Measurements from ENCODE around the gene DCC.

Gene DCC

DNA sequence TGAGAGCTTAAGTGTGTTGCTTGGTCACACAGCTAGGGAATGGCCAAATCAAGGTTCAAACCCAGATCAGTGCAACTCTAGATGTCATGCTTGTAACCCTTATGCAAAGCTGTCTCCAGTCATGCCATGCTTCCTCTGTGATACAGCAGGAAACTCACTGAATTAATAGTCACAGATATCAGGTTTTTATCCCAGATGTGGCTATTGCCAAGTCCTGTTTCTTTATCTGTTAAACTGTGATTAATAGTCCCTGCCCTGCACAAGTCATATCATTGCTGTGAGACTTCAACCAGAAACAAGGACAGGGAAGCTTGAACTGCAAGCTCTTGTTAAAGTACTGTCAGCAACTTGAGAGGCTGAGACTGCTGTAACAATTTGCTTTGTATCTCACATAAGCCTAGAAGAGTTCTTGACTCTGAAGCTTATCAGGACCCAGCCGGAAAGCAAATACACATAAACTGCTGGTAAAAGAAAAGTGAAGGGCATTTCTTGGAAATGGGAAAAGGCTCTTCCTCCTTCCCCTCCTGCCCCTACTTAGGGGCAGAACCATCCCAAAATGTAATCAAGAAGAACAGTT is 609.0 kb downstream of the DCC start:
- no peaks in the 10 kb centered on the region for H3K27me3 Mint-ChIP-seq (ENCODE audit: low read depth)
- no peak overlapping the region for H3K4me3 Mint-ChIP-seq
- H3K36me3 Mint-ChIP-seq (ENCODE audit: low read depth), result no peaks in the 10 kb centered on the region
- no peaks in the 10 kb centered on the region for H3K4me1 Mint-ChIP-seq (ENCODE audit: low read depth)
- H3K27ac Mint-ChIP-seq, result no peak overlapping the region
- peaks cover 4% of the 10 kb centered on the region for H3K9me3 Mint-ChIP-seq

DNA sequence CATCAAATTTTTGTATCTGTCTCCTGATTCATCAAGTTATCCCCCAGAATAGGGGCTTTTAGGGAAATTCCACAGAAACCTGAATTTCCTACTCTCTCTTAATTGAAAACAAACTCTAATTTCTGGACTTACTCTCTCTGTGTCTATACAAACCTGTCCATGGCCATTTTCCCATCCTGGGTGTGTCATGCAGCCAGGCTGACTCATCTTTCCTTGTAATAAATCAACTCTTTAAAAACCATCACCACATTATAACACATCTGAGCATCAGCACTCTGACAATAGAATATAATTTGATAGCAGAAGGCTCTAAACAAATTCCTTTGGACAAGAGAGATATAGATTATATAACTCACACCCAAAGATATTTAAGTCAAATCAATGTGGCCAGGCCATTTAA is 610.2 kb downstream of the DCC start:
- Mint-ChIP-seq H3K27ac (no peak overlapping the region), H3K9me3 (peaks cover 4% of the 10 kb centered on the region), H3K27me3 (ENCODE audit: low read depth) (no peaks in the 10 kb centered on the region), H3K36me3 (ENCODE audit: low read depth) (no peaks in the 10 kb centered on the region), H3K4me3 (no peak overlapping the region), H3K4me1 (ENCODE audit: low read depth) (no peaks in the 10 kb centered on the region)

DNA sequence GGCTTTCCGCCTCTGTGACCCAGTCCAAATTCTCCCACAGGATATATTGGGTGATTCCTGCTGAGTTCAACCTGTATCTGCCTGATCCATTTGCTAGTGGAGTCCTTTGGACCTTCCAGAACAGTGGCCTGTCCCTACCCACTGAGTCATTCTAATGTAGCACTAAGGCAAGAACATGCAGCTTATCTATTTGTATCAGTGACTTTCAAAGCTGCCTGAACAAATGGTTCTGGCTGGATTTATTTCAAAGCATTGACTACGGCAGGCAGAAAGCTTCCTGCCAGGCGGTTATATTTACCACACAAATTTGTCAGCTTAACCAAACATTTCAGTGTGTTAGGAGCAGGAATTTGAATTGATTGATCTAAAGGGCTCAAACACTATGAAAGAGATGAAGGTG is 613.4 kb downstream of the DCC start:
- Mint-ChIP-seq H3K36me3 (ENCODE audit: low read depth) (no peaks in the 10 kb centered on the region), H3K27ac (no peak overlapping the region), H3K9me3 (peaks cover 4% of the 10 kb centered on the region), H3K4me3 (no peak overlapping the region), H3K4me1 (ENCODE audit: low read depth) (no peaks in the 10 kb centered on the region), H3K27me3 (ENCODE audit: low read depth) (no peaks in the 10 kb centered on the region)

DNA sequence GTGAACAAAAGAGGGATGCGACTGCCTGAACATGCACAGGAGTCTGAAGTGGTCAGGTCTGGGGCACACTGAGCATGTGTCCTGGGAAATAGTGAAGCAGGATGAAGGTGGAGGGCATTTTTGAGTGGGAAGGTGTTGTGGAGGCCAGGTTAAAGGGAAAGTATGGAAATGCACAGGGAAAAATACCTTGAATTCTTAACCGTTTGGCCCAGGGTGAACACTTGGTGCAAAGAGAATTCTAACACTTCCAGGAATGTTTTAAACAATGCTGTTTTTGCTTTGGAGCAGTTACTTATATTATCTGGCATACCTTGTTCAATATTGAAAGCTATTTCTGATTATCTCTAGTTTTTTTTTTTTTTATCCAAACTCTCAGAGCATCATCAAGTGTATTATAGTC is 623.5 kb downstream of the DCC start:
- H3K9me3 Mint-ChIP-seq, result peaks cover 4% of the 10 kb centered on the region
- no peak overlapping the region for H3K27ac Mint-ChIP-seq
- H3K4me3 Mint-ChIP-seq, result no peak overlapping the region

DNA sequence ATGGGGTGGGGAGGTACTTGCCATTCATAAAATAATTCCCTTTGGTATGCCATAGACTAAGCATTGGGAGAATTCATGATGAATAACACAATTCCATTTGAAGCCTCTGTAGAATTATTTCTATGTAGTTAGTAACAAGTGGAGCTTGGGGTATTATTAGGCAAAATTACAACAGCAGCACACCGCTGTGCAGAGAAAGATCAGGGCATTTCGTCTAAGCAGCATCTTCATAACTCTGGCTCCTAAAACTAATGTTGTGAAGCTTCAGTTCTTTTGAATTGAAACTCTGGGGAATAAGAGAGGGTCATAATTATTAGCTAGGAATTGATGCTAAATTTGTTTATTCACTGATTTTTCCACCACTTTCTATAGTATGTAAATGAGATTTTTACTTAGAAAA is 630.7 kb downstream of the DCC start:
- Mint-ChIP-seq H3K36me3 (ENCODE audit: low read depth) (no peaks in the 10 kb centered on the region), H3K4me1 (ENCODE audit: low read depth) (no peaks in the 10 kb centered on the region), H3K9me3 (peaks cover 3% of the 10 kb centered on the region), H3K27ac (no peak overlapping the region), H3K27me3 (ENCODE audit: low read depth) (no peaks in the 10 kb centered on the region), H3K4me3 (no peak overlapping the region)

More for the DNA sequence above, 623.5 kb downstream of the DCC start:
- H3K27me3 Mint-ChIP-seq (ENCODE audit: low read depth), result no peaks in the 10 kb centered on the region
- no peaks in the 10 kb centered on the region for H3K36me3 Mint-ChIP-seq (ENCODE audit: low read depth)
- no peaks in the 10 kb centered on the region for H3K4me1 Mint-ChIP-seq (ENCODE audit: low read depth)

DNA sequence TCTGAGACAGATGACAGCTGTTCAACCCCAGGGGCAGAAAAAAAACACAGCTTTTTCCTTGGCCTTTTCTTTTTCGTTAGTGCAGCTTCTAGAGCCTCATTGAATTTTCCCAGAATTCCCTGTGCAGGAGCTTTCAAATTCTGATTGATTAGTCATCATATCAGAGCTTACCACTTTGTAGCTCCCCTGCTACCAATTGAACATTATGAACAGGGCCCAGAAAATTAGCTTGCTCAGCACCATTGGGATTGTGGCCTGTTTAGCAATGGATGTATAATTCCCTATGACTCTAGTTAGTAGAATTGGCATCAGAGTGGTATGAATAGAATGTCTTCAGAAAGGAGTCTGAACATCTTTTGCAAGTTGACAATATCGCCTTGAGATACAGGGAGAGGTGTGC is 631.1 kb downstream of the DCC start:
- Mint-ChIP-seq H3K27ac (no peak overlapping the region), H3K4me3 (no peak overlapping the region), H3K36me3 (ENCODE audit: low read depth) (no peaks in the 10 kb centered on the region), H3K9me3 (peaks cover 3% of the 10 kb centered on the region), H3K27me3 (ENCODE audit: low read depth) (no peaks in the 10 kb centered on the region), H3K4me1 (ENCODE audit: low read depth) (no peaks in the 10 kb centered on the region)

DNA sequence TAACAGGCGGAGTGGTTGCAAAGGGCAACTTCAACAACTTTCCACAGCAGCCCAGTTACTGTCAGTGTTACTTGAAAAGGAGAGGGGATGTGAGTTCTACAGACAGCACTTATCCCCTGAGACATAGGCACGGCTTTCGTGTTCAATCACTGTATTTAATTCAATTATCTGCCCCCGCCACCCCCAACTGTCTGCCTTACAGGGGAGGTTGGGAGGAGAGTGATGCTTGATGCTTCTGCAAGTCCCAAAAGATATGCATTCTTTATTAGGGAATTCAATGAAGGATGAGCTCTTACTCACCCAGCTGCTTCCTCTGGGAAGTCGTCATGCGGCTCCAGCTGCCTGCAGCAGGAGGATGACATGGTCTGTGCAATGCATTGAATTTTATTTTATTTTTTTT is 639.9 kb downstream of the DCC start:
- no peak overlapping the region for H3K4me3 Mint-ChIP-seq
- H3K36me3 Mint-ChIP-seq (ENCODE audit: low read depth), result no peaks in the 10 kb centered on the region
- no peaks in the 10 kb centered on the region for H3K27me3 Mint-ChIP-seq (ENCODE audit: low read depth)
- no peak overlapping the region for H3K27ac Mint-ChIP-seq
- H3K4me1 Mint-ChIP-seq (ENCODE audit: low read depth), result no peaks in the 10 kb centered on the region
- H3K9me3 Mint-ChIP-seq, result peaks cover 2% of the 10 kb centered on the region

DNA sequence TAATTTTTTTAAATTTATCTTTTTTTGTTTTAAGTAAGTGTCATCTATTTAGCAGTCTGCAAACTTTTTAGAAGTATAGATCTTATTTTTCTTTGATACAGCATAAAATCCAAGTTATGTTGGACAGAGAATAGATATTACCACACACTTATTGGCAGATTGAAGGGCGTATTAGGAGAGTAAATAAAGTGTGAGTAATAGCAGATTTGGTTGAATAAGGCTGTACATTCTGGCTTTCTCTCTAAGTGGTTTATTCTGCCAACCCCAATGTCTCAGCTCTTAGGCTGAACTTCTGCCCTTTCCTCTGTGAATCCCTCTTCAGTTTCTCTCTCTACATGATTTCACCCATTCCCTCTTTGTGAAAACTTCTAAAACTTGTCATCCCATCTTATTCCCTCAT is 651.2 kb downstream of the DCC start:
- Mint-ChIP-seq H3K9me3 (no peaks in the 10 kb centered on the region), H3K27ac (no peak overlapping the region), H3K4me3 (no peak overlapping the region), H3K4me1 (ENCODE audit: low read depth) (no peaks in the 10 kb centered on the region), H3K27me3 (ENCODE audit: low read depth) (no peaks in the 10 kb centered on the region), H3K36me3 (ENCODE audit: low read depth) (no peaks in the 10 kb centered on the region)

DNA sequence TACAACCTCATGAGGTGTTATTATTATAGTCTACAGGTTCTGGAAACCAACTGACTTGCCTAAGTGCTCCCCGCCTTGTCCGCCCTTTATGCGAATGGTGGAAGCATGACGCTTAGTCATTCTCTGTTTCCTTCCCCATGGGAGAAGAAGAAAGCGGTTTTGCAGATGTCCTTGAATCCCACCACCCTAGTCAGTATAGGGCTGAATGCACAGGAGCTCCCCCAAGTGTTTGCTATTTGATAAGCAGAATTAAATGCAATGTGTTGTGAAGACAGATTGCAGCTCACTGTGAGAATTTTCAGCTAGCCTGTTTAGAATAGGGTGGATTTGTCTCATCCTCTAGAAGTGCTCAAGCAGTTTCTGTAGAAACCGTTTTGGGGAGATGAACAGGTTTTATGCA is 652.0 kb downstream of the DCC start:
- Mint-ChIP-seq H3K4me3 (no peak overlapping the region), H3K9me3 (no peaks in the 10 kb centered on the region), H3K27ac (no peak overlapping the region), H3K36me3 (ENCODE audit: low read depth) (no peaks in the 10 kb centered on the region), H3K4me1 (ENCODE audit: low read depth) (no peaks in the 10 kb centered on the region), H3K27me3 (ENCODE audit: low read depth) (no peaks in the 10 kb centered on the region)

DNA sequence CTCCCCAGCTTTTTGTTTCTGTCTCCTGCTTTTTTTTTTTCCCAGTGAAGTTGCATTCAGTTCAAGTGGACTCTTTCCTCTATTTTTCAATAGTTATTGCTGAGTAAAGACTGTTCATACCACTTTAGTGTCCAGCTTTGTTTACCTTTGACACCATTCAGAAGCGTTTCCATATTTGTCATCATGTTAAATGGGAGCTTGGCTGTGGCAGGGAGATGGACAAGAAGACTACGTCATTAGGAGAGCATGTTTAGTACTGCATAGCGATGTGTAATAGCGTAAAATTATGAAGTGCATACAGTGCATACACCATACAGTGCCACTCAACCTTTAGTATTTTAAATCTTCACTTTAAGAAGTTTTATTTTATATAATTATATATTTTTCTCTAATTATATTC is 655.9 kb downstream of the DCC start:
- Mint-ChIP-seq H3K27me3 (ENCODE audit: low read depth) (no peaks in the 10 kb centered on the region), H3K9me3 (no peaks in the 10 kb centered on the region), H3K4me3 (no peak overlapping the region), H3K36me3 (ENCODE audit: low read depth) (no peaks in the 10 kb centered on the region), H3K27ac (no peak overlapping the region), H3K4me1 (ENCODE audit: low read depth) (no peaks in the 10 kb centered on the region)

DNA sequence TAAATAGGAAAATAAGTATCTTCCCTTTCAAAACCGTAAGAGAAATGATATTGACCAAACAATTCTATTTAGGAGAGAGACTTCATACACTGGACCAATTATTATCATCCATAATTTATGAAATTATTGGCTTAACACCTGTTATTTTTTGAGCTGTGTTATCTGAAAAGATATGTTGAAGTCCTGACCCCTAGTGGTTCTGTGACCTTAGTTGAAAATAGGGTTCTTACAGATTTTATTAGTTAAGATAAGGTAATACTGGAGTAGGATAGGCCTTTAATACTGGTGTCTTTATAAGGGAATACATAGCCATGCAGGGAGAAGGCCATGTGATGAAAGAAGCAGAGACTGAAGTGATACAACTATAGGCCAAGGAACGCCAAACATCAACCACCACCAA is 659.6 kb downstream of the DCC start:
- Mint-ChIP-seq H3K4me1 (ENCODE audit: low read depth) (no peaks in the 10 kb centered on the region), H3K27ac (no peak overlapping the region), H3K27me3 (ENCODE audit: low read depth) (no peaks in the 10 kb centered on the region), H3K4me3 (no peak overlapping the region), H3K9me3 (peaks cover 2% of the 10 kb centered on the region), H3K36me3 (ENCODE audit: low read depth) (no peaks in the 10 kb centered on the region)

DNA sequence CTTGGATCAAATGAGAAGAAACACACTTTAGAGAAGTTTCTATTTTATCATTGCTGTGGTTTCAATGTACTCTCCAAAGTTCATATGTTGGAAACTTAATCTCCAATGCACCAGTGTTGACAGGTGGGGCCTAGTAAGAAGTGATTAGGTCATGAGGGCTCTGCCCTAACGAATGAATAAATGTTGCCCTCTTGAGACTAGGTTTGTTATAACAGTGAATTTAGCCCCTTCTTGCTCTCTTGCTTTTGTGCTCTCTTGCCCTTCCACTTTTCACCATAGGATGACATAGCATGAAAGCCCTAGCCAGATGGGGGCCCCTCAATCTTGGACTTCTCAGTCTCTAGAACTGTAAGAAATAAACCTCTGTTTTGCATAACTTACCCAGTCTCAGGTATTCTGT is 664.8 kb downstream of the DCC start:
- Mint-ChIP-seq H3K4me1 (ENCODE audit: low read depth) (no peaks in the 10 kb centered on the region), H3K4me3 (no peak overlapping the region), H3K36me3 (ENCODE audit: low read depth) (no peaks in the 10 kb centered on the region), H3K27me3 (ENCODE audit: low read depth) (no peaks in the 10 kb centered on the region), H3K9me3 (peaks cover 2% of the 10 kb centered on the region), H3K27ac (no peak overlapping the region)

DNA sequence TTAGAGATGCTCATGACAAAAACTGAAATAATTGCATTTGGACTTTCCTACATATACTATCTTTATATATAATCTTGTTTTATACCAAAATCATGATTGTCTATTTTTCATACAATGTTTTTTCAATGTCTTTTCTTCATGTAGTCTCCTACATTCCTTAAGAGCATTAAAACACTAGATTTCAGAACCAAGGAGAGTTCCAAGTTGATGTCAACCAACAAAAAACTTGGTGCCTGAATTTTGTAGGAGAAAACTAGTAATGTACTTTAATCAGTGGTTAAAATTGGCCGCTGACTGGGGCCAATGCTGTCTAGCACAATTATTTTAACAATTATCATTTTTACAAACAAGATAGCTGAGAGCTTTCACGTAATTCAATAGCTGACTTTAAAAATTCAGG is 678.8 kb downstream of the DCC start:
- Mint-ChIP-seq H3K9me3 (peaks cover 12% of the 10 kb centered on the region), H3K27me3 (ENCODE audit: low read depth) (no peaks in the 10 kb centered on the region), H3K27ac (no peak overlapping the region), H3K4me3 (no peak overlapping the region), H3K4me1 (ENCODE audit: low read depth) (no peaks in the 10 kb centered on the region), H3K36me3 (ENCODE audit: low read depth) (no peaks in the 10 kb centered on the region)

DNA sequence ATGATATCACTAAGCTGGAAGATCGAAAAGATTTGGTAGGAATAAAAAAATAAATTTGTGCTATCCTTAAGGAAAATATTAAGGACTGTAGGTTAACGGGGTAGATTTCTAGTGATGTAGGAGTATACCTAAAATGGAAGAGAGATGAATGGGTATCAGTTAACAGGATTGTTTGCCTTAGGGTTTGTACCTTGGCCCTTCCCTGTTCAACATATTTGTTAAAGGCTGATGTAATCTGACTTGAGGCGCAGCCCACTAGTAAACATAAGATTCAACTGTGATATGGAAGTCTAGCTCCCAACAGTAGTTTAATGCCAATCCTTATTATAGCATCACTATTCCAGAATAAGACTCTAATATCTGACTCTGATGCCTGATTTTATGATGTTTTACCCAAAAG is 685.2 kb downstream of the DCC start:
- Mint-ChIP-seq H3K4me1 (ENCODE audit: low read depth) (no peaks in the 10 kb centered on the region), H3K36me3 (ENCODE audit: low read depth) (no peaks in the 10 kb centered on the region), H3K4me3 (no peak overlapping the region), H3K27ac (no peak overlapping the region), H3K9me3 (peaks cover 10% of the 10 kb centered on the region), H3K27me3 (ENCODE audit: low read depth) (no peaks in the 10 kb centered on the region)

DNA sequence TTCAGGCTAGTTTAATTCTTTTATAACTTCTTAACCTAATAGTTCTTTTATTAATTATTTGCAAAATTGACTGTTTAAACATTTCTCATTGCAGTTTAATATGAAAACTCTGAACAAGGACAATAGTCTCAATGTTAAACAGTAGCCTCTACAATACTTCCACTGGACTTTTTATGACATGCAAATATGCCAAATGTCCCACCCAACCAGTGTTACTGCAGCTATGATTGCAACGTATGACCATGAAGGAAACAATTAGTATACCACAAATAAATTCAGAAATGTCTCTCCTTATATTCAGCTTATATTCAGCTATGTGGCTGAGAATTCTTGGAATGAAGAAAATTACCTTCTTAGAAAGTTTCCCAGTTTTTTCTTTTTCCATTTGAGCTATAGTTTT is 688.6 kb downstream of the DCC start:
- Mint-ChIP-seq H3K36me3 (ENCODE audit: low read depth) (no peaks in the 10 kb centered on the region), H3K4me1 (ENCODE audit: low read depth) (no peaks in the 10 kb centered on the region), H3K27ac (no peak overlapping the region), H3K9me3 (peaks cover 5% of the 10 kb centered on the region), H3K27me3 (ENCODE audit: low read depth) (no peaks in the 10 kb centered on the region), H3K4me3 (no peak overlapping the region)

DNA sequence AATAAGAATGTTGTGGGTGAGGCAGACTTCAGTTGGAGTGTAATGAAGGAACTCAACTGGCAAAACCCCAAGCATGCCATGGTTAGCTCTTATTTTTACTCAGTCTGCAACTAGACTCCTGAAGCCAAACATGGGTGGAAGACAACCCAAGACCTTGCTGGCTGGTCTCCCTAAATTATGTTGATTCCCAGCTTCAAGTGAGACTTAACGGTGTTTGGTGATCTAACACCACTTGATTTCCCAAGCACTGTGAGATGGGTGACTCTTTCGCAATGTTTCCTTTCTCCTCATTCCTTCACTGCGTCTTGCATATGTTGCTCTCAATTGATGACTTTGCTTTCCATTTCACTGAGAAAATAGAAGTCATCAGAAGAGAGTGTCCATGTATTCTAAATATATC is 693.1 kb downstream of the DCC start:
- Mint-ChIP-seq H3K4me3 (no peak overlapping the region), H3K9me3 (no peaks in the 10 kb centered on the region), H3K27me3 (ENCODE audit: low read depth) (no peaks in the 10 kb centered on the region), H3K36me3 (ENCODE audit: low read depth) (no peaks in the 10 kb centered on the region), H3K27ac (no peak overlapping the region), H3K4me1 (ENCODE audit: low read depth) (no peaks in the 10 kb centered on the region)

Measured in T-helper 1 cell treated with Interleukin-12 subunit alpha and Interleukin-12 subunit beta and Interleukin-4 antibody, amounts not matched to agents 30 μg/mL and 1 μg/mL, for 36 hours (primary cell).